Endothelial cell (in vitro differentiated cells): ENCODE data around the gene TRIM63. TPM values are rescaled to one million over a fixed set of nuclear protein-coding genes. Genes with fewer than 3 reads are reported as not detected.

Experiments used
- DNase-seq: peaks from one replicate; pipeline ENCODE4 v3.0.0; 2021; ENCODE audit warnings: low spot score
- H3K27ac Mint-ChIP-seq: one replicate; pipeline ENCODE4 v1.8.0; 2021; ENCODE audit warnings: mixed read lengths, inconsistent platforms; ENCODE audit not compliant: unreplicated experiment
- H3K27me3 Mint-ChIP-seq: one replicate; pipeline ENCODE4 v1.8.0; 2021; ENCODE audit warnings: mild to moderate bottlenecking, moderate library complexity, mixed read lengths, inconsistent platforms; ENCODE audit not compliant: unreplicated experiment
- H3K36me3 Mint-ChIP-seq: one replicate; pipeline ENCODE4 v1.8.0; 2021; ENCODE audit warnings: mild to moderate bottlenecking, low read depth, mixed read lengths, inconsistent platforms; ENCODE audit not compliant: unreplicated experiment
- H3K4me1 Mint-ChIP-seq: one replicate; pipeline ENCODE4 v1.8.0; 2021; ENCODE audit warnings: mild to moderate bottlenecking, mixed read lengths, inconsistent platforms; ENCODE audit not compliant: unreplicated experiment
- H3K4me3 Mint-ChIP-seq: one replicate; pipeline ENCODE4 v1.8.0; 2021; ENCODE audit warnings: mild to moderate bottlenecking, mixed read lengths, inconsistent platforms; ENCODE audit not compliant: unreplicated experiment
- H3K9me3 Mint-ChIP-seq: one replicate; pipeline ENCODE4 v1.8.0; 2021; ENCODE audit warnings: mixed read lengths, inconsistent platforms; ENCODE audit not compliant: unreplicated experiment
- CTCF ChIP-seq: fragments of 200-600 bp; sonication (generic); IDR thresholded peaks from one replicate; pipeline ENCODE4 v1.5.0; 2021; ENCODE audit warnings: antibody characterized with exemption; ENCODE audit not compliant: unreplicated experiment
- total RNA-seq: library from RNA; stranded (reverse); fragmentation: NEBNext Ultra II Directional; extraction: Animal tissue kit (Norgen Biotek cat#: 25700); gene quantifications from one replicate; pipeline ENCODE4 v1.2.1, GENCODE V29; 2021; ENCODE audit not compliant: unreplicated experiment

TRIM63 gene
- total RNA-seq, 1 donor from 2014 or later: not detected

- peaks cover 17% of the 10 kb centered on the region for H3K4me1 Mint-ChIP-seq
- no peak overlapping the region for H3K27ac Mint-ChIP-seq
- H3K4me3 Mint-ChIP-seq: no peak overlapping the region
- no peaks in the 10 kb centered on the region for H3K36me3 Mint-ChIP-seq
- DNase-seq: no peak
- TF ChIP-seq CTCF: no peak
- H3K27me3 Mint-ChIP-seq: peaks cover 10% of the 10 kb centered on the region
- no peaks in the 10 kb centered on the region for H3K9me3 Mint-ChIP-seq
These were observed 17.2 kb downstream of the TRIM63 start for GRCh38 chr1:26050248-26050640.

- no peaks in the 10 kb centered on the region for H3K9me3 Mint-ChIP-seq
- H3K36me3 Mint-ChIP-seq: no peaks in the 10 kb centered on the region
- H3K27me3 Mint-ChIP-seq: peaks cover 16% of the 10 kb centered on the region
- no peak overlapping the region for H3K27ac Mint-ChIP-seq
- no peak for TF ChIP-seq CTCF
- H3K4me3 Mint-ChIP-seq: no peak overlapping the region
- DNase-seq: no peak
- peaks cover 22% of the 10 kb centered on the region for H3K4me1 Mint-ChIP-seq
These were observed 17.7 kb downstream of the TRIM63 start for GRCh38 chr1:26049531-26050247.

- H3K36me3 Mint-ChIP-seq: no peaks in the 10 kb centered on the region
- DNase-seq: no peak
- H3K4me1 Mint-ChIP-seq: peaks cover 14% of the 10 kb centered on the region
- H3K27me3 Mint-ChIP-seq: peaks cover 21% of the 10 kb centered on the region
- no peaks in the 10 kb centered on the region for H3K9me3 Mint-ChIP-seq
- TF ChIP-seq CTCF: no peak
- H3K27ac Mint-ChIP-seq: no peak overlapping the region
- no peak overlapping the region for H3K4me3 Mint-ChIP-seq
These were observed 20.1 kb downstream of the TRIM63 start for GRCh38 chr1:26047278-26047874.

GRCh38 chr1:26046246-26047095 is 21.0 kb downstream of the TRIM63 start:
- H3K4me3 Mint-ChIP-seq: no peak overlapping the region
- no peak for TF ChIP-seq CTCF
- no peak overlapping the region for H3K27ac Mint-ChIP-seq
- H3K4me1 Mint-ChIP-seq: peaks cover 14% of the 10 kb centered on the region
- no peak for DNase-seq
- no peaks in the 10 kb centered on the region for H3K9me3 Mint-ChIP-seq
- peaks cover 24% of the 10 kb centered on the region for H3K27me3 Mint-ChIP-seq
- H3K36me3 Mint-ChIP-seq: no peaks in the 10 kb centered on the region
